GM13977 (cell line): ENCODE measurements around the gene COL21A1.

Source experiments
- DNase-seq: peaks from one replicate; pipeline ENCODE4 v3.0.0; 2012; ENCODE audit warnings: low spot score
- in situ Hi-C: fragments of 300-500 bp; cut with MboI; formaldehyde crosslinking; loops from one replicate; pipeline ENCODE4 v1.12.0; 2022; ENCODE audit warnings: low sequenced_read_pairs, low pct_unique_long_range_greater_than_20kb, mixed read lengths, inconsistent platforms; ENCODE audit not compliant: unreplicated experiment
- TF ChIP-seq, protein P1 (sequence below): IDR thresholded peaks from 2 replicates; pipeline ENCODE4 v1.5.1; 2012; ENCODE audit warnings: mild to moderate bottlenecking, control low read depth; ENCODE audit not compliant: insufficient read depth; ENCODE audit errors: extremely low read depth, missing control alignments

The COL21A1 gene

DNA sequence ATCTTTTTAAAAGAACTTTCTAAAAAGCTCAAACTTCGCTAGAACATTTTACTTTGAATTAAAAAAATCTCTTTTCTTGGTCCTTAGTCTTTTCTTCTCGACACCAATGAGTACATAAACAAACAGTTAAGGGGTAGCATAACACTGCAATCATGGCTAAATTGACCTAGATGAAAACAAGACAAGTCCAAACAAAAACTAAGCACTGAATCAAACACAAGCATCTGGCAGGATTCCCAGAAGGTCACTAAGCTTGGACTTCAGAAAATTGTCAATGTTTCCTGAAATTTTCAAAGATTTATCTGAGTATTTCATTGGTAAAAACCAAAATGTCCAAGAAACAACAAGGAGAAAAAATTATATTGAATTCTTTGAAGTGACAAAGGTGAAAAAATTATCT is 5.0 kb downstream of the COL21A1 start:
- DNase-seq = no peak
- in situ Hi-C loops = no loop called here
- TF ChIP-seq, protein P1, sequence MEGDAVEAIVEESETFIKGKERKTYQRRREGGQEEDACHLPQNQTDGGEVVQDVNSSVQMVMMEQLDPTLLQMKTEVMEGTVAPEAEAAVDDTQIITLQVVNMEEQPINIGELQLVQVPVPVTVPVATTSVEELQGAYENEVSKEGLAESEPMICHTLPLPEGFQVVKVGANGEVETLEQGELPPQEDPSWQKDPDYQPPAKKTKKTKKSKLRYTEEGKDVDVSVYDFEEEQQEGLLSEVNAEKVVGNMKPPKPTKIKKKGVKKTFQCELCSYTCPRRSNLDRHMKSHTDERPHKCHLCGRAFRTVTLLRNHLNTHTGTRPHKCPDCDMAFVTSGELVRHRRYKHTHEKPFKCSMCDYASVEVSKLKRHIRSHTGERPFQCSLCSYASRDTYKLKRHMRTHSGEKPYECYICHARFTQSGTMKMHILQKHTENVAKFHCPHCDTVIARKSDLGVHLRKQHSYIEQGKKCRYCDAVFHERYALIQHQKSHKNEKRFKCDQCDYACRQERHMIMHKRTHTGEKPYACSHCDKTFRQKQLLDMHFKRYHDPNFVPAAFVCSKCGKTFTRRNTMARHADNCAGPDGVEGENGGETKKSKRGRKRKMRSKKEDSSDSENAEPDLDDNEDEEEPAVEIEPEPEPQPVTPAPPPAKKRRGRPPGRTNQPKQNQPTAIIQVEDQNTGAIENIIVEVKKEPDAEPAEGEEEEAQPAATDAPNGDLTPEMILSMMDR = no peak

DNA sequence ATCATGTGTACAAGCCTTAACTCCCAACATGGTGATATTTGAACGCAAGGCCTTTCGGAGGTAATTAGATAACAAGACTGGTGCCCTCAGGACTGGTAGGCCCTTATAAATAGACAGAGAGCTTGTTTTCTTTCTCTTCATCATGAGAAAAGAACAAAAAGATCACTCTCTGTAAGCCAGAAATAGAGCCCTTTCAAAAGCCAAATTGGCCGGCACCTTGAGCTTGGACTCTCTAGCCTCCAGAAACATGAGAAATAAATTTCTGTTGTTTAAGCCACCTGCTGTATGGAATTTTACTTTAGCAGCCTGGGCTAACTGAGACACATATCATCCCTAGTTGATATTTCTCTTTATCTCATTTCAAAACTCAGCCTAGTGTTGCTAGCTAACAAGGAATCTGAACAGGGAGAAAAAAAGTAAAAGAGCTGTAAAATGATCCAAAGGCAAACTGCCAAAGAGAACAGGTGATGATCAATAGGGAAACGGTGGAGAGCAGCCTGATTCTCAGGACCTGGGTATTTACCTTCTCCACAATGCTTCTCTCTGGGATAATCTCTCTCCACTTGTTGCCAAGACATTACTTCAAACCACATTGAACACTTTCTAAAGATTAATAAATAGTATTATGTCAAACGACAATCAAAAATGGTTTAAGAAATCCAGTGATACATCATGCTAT is 6.1 kb downstream of the COL21A1 start:
- in situ Hi-C loops = no loop called here
- DNase-seq = no peak
- TF ChIP-seq, protein P1 = no peak

DNA sequence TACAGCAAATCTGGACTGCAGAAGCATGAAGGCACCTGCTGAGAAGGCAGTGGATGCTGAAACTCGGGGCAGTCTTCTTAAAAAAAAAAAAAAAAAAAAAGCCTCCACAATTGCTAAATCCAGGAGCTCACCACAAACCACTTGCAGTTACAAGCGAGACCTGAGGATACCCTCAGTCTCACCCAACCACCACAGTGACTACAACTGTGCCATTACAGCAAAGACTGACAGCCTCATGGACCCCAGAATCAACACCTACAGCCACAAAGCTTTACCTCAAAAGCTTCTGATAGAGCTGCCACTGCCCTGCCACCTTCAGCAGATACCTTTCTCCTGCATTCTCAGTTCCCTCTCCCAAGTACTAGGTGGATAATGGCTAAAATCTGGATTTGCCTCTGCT is 9.0 kb downstream of the COL21A1 start:
- TF ChIP-seq, protein P1 = no peak
- in situ Hi-C loops = no loop called here
- no peak for DNase-seq

DNA sequence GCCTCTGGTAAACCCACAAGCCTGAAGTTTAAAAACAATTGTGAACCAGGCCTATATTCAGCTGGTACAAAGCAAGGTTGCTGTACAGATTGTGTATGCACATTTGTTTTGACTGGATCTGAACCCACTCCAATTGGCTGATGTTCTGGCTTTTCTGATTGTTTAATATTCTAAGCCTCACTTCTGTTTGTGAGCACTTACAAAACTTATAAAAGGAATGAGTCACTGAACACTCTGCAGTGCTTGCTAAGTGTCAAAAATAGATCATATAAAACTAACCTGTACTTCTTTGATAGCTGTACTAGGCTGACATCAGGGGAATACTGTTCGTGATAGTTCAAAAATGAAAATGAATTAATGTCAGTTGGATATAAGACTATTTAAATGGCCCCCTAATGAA is 12.1 kb downstream of the COL21A1 start:
- in situ Hi-C loops = no loop called here

DNA sequence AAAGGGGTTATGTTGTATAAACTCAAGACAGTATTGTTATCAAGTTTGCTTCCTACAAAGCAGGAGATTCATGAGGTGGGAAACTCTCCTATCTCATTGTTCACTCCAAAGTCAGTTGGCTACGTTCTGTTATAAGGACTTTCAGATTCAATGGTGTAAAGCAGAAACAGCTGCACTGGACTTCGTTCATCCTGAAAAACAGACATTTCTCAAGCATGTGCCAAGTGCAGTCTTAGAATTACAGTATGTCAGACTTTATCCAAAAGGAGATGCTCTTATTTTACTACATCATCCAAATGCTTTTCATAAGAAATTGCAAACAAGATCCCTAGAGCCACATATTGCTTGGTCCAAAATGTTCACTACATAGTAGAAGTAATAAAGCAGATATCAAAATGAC is 14.9 kb downstream of the COL21A1 start:
- no peak for DNase-seq
- in situ Hi-C loops = no loop called here
- TF ChIP-seq, protein P1 = no peak

More for the DNA sequence above, 12.1 kb downstream of the COL21A1 start:
- TF ChIP-seq, protein P1 = no peak
- DNase-seq = no peak

DNA sequence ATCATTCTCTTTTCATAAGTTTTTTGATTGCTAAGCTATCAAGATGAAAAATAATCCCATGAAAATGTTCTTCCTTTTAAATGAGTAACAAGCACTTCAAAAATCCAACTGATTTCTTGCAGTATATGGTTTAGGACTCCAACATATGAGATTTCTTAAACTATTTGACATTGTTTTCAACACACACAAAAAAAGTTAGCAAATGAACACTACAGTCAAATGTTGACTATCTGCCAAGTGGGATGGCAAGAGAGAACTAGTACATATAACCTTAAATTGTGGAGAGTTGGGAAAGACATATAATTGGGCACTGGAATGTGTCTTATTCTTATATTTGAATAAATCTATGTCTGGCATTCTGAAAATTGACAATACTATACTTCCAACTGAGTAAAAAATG is 15.6 kb downstream of the COL21A1 start:
- in situ Hi-C loops = no loop called here
- TF ChIP-seq, protein P1 = no peak
- DNase-seq = no peak
